ENCODE measurements around the gene PLCB2.
A peak's percentile ranks its signal among the peaks of the same experiment; 100 is the strongest.

Gene PLCB2

DNA sequence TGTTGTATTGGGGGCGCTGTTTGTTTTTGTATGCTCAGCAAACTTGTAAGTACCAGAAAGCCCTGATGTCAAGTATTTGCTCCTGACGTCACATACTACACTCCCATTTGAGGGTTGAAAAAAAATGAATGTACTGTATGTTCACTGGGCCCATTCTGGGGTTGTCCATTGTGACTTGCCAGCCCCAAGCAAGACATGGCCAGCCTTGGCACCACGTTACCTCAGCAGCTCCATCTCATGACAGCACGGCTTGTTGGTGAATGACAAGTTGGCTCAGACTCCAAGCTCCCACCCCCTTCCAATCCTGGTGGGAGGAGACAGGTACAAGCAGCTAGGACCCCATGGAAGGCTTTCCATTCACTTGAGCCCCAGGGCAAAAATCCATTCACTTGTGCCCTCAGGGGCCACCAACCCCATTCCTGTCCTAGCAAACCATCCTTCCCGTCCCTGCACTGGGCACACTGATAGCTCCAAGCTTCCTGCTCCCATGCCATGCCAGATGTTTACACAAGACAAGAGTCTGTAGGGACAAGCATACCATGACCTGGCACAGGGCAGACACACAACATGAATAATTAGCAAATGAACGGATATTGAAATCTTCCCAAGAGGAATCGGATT lies 44.7 kb upstream of the PLCB2 start:
- TF ChIP-seq, protein P1, sequence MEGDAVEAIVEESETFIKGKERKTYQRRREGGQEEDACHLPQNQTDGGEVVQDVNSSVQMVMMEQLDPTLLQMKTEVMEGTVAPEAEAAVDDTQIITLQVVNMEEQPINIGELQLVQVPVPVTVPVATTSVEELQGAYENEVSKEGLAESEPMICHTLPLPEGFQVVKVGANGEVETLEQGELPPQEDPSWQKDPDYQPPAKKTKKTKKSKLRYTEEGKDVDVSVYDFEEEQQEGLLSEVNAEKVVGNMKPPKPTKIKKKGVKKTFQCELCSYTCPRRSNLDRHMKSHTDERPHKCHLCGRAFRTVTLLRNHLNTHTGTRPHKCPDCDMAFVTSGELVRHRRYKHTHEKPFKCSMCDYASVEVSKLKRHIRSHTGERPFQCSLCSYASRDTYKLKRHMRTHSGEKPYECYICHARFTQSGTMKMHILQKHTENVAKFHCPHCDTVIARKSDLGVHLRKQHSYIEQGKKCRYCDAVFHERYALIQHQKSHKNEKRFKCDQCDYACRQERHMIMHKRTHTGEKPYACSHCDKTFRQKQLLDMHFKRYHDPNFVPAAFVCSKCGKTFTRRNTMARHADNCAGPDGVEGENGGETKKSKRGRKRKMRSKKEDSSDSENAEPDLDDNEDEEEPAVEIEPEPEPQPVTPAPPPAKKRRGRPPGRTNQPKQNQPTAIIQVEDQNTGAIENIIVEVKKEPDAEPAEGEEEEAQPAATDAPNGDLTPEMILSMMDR (IDR thresholded peaks at IDR 0.05), result 0 out of 2 replicates have a peak, but pooled peaks have one; percentile 3
- no peak for TF ChIP-seq ZFX (IDR thresholded peaks at IDR 0.05; ENCODE audit: borderline replicate concordance)
- peak overlapping the region; percentile 83 for H3K27ac ChIP-seq

DNA sequence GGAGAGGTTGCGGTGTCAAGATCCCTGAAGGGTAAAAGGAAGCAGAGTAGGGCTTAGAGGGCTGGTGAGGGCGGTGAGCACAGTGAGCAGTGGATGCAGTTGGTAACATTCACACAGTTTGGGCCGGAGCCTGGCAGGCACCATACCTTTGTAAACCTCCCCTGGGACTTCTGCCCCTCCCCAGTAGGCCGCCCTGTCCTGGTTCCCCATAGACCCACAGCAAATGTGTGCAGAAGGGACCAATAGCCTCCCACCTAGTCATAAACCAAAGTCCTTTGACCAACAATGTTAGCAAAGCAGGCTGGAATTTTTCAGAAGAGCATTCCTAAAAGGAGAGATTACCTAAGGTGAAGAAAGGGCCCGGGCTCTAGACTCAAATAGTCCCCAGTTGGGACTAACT lies 41.4 kb upstream of the PLCB2 start:
- TF ChIP-seq ZFX (IDR thresholded peaks at IDR 0.05; ENCODE audit: borderline replicate concordance), result no peak
- TF ChIP-seq, protein P1 (IDR thresholded peaks at IDR 0.05), result no peak
- H3K27ac ChIP-seq, result no peak overlapping the region

DNA sequence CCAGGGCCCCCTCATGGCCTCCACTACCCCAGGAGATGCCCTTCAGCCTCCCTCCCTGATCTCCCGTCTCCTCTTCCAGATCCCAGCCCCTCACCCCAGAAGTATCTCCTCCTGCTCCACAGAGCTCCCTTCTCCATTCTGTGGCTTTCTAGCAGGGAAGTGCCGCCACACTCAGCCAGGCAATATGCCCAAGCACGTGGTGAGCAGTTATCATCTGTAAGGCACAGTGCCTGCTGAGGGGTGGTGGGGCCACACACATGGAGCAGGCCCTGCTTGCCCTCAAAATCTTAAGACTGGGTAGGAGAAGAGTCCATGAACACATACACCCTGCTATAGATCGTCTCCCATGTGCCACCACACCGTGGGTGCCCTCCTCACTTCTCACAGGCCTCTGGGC lies 40.7 kb upstream of the PLCB2 start:
- TF ChIP-seq, protein P1 (IDR thresholded peaks at IDR 0.05), result no peak
- TF ChIP-seq ZFX (IDR thresholded peaks at IDR 0.05; ENCODE audit: borderline replicate concordance), result no peak

DNA sequence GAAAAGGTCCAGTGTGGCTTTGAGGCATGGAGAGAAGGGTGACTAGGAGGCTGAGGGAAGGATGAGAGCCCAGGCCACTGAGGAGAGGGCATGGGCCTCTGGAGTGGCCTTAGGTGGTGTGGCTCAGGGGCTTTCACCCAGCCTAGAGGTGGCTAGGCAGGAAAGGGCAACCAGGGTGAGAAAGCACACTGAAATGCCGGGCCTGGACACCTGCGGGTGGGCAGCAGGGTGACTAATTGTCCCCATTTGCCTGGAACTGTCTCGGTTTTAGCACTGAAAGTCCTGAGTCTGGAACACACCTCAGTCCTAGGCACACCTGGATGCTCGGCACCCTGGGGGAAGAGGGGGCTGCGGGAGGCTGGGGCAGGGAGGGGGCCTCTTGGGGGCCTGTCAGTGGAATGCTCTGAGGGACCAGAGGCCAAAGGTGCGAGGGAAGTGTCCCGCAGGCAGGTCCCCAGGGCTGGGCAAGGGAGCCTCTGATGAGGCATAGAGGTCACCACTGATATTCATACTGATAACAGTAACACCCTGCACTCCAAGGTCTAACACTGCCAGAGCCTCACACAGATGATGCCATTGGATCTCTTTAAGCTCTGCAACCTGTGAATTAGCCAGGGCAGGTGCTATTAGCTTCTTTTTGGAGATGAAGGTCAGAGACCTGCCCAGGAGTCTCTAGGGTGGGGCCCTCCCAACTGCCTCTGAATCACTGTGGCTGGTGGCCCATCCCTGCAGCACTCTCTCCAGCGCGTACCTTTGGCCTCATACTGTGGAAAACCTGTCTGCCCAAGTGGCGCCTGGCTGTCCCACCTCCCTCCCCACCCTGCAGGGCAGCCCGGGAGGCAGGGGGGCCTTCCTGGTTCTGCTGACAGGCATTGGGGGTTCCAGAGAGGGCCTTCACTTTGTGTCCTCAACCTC lies 40.1 kb upstream of the PLCB2 start:
- H3K27ac ChIP-seq, result no peak overlapping the region
- TF ChIP-seq, protein P1 (IDR thresholded peaks at IDR 0.05), result no peak
- no peak for TF ChIP-seq ZFX (IDR thresholded peaks at IDR 0.05; ENCODE audit: borderline replicate concordance)

More for the DNA sequence above, 40.7 kb upstream of the PLCB2 start:
- no peak overlapping the region for H3K27ac ChIP-seq

DNA sequence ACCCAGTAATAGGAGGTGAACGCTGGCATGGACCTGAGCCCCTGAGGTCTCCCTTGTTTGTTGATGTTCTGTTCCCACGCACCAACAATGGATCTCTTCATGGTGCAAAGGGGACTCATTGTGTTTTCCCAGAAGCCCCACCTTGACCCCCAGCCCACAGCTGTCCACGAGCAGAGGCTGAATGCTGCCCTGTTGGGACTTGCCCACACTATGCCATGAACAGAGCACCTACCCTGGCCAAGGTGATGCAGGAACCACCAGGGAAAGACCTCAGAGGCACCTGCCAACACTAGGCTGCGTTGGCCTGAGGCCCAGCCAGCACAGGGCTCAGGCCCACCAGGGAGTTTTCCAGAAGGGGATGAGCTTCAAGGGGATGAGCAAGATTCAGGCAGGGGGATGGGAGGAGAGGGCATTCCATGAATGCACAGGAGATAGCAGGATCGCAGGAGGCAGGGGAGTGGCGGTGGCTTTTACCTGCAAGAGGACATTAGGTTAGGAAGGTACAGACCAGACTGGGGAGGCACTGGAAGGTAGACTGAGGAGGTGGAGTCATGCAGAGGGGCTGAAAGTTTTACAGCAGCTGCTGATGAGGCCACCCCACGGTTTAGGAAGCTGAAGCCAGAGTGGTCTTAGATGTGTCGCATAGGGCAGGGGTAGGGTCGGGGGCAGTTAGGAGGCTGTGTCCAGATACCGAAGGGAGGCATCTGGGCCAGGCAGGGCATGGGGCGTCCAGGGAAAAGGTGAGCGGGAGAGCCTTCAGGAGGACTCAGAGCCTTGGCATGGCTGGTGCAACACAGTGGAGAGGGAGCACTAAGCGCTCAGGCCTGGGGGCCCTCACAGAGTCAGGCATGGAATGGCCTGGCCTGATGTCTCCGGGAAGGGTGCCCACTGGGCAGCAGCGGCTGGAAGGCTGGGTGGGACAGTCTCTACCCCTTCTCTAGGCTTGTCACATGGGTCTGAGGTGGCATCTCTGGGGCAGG lies 39.1 kb upstream of the PLCB2 start:
- TF ChIP-seq, protein P1 (IDR thresholded peaks at IDR 0.05), result no peak
- TF ChIP-seq ZFX (IDR thresholded peaks at IDR 0.05; ENCODE audit: borderline replicate concordance), result no peak
- no peak overlapping the region for H3K27ac ChIP-seq

DNA sequence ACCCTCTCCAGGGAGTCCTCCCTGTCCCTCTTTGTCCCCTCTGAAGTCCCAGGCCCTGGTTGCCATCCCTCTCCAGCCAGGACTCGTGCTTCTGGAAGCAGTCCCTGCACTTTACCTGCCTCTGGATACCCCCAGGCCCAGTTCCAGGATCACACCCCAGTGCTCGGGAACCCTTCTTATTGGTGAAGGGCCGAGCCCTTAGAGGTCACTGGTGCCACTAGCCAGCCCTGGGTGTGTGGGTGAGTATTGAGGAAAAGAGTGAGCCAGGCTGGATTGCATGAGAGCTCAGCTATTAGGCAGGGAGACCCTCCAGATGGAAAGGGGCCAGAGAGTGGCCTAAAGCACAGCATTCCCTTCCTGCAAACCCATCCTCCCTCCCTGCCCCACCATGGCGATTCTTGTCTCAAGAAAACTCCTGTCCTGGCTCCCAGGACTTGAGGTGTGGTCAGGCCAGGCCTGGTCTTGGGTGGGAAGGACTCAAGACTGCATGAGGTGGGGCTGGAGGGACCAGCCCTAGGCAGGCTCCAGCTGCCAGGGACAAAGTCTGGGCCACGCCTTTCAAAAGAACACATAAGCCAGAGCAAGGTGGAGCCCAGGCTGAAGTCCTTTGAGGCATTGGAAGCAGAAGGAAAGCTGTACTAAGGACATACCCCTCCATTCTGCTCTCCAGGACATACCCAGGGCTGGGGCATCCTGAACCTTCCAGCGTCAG lies 38.3 kb upstream of the PLCB2 start:
- H3K27ac ChIP-seq, result peak overlapping the region; percentile 28; the same call in 1 of the 2 replicates
- TF ChIP-seq, protein P1 (IDR thresholded peaks at IDR 0.05), result no peak
- no peak for TF ChIP-seq ZFX (IDR thresholded peaks at IDR 0.05; ENCODE audit: borderline replicate concordance)
